ENCODE measurements around the gene GLRX2.
A peak's percentile ranks its signal among the peaks of the same experiment; 100 is the strongest.
"Not testable (repeated sequence)": the region's sequence is repeated elsewhere in the genome, so short reads cannot be mapped to it uniquely, and the experiment has no call there.

GLRX2 gene

GRCh38 chr1:193060938-193061337, 44.3 kb downstream of the GLRX2 start:
- no peak for DNase-seq

- DNase-seq = no peak
Observed at GRCh38 chr1:193060406-193060805, 44.8 kb downstream of the GLRX2 start.

GRCh38 chr1:193060115-193060403, 45.2 kb downstream of the GLRX2 start:
- no peak for DNase-seq

GRCh38 chr1:193059282-193060114, 45.7 kb downstream of the GLRX2 start, which contains the start of the genes RO60 and UCHL5:
Gene RO60, plus strand, starts transcription at chr1:193059612. Its CDS starts 9,443 bp downstream, at chr1:193069055.
Gene UCHL5, minus strand, starts transcription at chr1:193059360. Its CDS starts 100 bp downstream, at chr1:193059260.
- peak; percentile 92 for DNase-seq

GRCh38 chr1:193058529-193059281, 46.5 kb downstream of the GLRX2 start:
- DNase-seq = no peak

GRCh38 chr1:193054169-193054675, 51.0 kb downstream of the GLRX2 start:
- DNase-seq = no peak

DNA sequence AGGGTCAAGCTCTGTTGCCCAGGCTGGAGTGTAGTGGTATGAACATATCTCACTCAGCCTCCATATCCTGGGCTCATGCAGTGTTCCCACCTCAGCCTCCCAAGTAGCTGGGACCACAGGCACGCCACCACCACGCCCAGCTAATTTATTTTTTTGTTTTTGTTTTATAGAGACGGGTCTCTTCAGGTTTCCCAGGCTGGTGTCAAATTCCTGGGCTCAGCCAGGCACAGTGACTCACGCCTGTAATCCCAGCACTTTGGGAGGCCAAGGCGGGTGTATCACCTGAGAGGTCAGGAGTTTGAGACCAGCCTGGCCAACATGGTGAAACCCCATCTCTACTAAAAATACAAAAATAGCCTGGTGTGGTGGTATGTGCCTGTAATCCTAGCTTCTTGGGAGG, 56.3 kb downstream of the GLRX2 start:
- not testable (repeated sequence) for DNase-seq

Measured in NCI-H748 treated with DMSO at 0.1 percent for 48 hours (cell line).